NOMO-1 treated with DMSO at 0.1 percent for 48 hours (cell line): ENCODE data around the gene PUSL1.

Source experiments
- DNase-seq: peaks from one replicate; lab custom pipeline; 2025; ENCODE audit not compliant: unreplicated experiment; lab: John Stamatoyannopoulos, UW

PUSL1 gene

GRCh38 chr1:1321477-1321876 is 13.1 kb downstream of the PUSL1 start:
- no peak for DNase-seq

- DNase-seq, result no peak
Observed at GRCh38 chr1:1322418-1322817, 14.0 kb downstream of the PUSL1 start.

DNA sequence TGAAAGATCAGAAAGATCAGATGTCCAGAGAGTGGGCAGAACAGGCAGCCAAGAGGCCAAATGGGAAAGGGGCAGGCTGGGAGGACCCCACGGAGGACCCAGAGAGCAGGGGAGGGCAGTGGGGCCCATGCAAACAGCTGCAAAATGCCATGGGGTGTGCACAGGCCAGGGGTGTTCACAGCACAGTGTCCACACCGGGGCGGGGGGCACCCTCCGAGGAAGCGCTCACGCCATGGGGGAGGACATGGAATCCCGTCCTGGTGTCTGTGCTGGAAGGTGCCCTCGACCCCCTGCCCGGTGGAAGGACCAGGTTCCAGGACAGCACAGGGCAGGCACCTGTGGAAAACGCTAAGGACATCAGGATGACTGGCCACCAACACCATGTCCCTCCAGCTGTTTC is 14.6 kb downstream of the PUSL1 start:
- DNase-seq, result no peak

DNA sequence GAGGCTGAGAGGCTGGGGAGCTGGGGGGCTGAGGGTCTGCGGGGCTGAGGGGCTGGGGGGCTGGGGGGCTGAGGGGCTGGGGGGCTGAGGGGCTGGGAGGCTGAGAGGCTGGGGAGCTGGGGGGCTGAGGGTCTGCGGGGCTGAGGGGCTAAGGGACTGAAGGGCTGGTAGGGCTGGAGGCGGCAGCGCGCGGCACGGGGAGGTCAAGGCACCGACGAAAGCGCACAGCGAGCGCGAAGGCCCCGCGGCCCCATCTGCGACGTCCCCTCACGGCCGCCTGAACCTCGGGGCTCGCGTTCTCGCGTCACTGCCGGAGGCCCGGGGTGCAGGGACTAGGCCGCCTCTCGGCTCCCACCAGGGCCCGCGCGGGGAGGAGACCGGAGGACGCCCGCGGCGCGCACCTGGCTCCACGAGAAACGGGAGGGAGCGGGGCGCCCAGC is 15.7 kb downstream of the PUSL1 start:
- DNase-seq, result no peak

- peak; percentile 84 for DNase-seq
Observed at GRCh38 chr1:1324524-1325287, 16.3 kb downstream of the PUSL1 start, which contains the start of the genes CPTP and INTS11. CPTP (plus strand) TSS chr1:1324802; CDS start chr1:1326911, 2,109 bp downstream. INTS11 (minus strand) TSS chr1:1324660; CDS start chr1:1324608, 52 bp downstream.

DNA sequence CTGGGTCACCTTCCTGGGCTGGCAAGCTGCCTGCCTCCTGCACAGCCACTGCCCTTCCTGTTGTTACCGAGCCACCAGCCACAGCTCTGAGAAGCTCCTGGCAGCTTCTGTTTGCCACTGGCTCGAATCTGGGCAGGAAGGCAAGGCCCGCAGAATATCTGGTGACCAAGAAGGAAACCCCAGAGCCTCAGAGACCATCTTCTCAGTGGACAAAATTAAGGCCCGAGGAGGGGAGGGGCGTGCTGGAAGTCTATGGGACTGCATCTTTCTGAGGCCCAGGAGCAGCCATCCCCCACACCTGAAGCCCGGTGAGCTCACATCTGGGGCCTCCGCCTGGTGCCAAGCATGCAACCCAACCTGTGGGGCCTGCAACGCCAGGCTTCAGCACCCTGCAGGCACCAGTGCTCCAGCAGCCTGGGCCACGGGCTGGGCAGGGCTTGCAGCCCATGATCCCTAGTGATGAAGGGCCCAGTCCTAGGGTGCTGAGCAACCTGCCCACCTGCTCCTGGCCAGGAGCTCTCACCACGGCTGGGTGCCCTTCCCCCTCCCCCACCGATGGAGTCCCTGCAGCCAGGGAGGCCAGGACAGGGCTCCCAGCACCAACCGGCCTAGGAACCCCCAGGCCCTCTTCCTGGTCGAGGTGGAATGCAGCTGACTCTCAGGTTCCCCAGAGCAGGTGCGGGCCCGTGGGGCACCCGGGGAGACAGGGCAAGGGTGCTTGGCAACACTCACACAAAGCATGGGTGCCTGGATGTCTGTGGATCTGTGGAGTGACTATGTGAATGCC is 17.1 kb downstream of the PUSL1 start:
- no peak for DNase-seq

GRCh38 chr1:1326075-1326605 is 17.7 kb downstream of the PUSL1 start:
- no peak for DNase-seq

DNA sequence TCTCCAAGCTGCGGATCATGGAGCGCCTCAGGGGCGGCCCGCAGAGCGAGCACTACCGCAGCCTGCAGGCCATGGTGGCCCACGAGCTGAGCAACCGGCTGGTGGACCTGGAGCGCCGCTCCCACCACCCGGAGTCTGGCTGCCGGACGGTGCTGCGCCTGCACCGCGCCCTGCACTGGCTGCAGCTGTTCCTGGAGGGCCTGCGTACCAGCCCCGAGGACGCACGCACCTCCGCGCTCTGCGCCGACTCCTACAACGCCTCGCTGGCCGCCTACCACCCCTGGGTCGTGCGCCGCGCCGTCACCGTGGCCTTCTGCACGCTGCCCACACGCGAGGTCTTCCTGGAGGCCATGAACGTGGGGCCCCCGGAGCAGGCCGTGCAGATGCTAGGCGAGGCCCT is 18.9 kb downstream of the PUSL1 start:
- DNase-seq, result no peak

DNA sequence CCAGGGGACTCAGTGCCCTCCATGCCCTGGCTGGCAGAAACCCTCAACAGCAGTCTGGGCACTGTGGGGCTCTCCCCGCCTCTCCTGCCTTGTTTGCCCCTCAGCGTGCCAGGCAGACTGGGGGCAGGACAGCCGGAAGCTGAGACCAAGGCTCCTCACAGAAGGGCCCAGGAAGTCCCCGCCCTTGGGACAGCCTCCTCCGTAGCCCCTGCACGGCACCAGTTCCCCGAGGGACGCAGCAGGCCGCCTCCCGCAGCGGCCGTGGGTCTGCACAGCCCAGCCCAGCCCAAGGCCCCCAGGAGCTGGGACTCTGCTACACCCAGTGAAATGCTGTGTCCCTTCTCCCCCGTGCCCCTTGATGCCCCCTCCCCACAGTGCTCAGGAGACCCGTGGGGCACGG is 19.9 kb downstream of the PUSL1 start:
- DNase-seq, result no peak

GRCh38 chr1:1329304-1330210 is 21.2 kb downstream of the PUSL1 start:
- DNase-seq, result no peak

DNA sequence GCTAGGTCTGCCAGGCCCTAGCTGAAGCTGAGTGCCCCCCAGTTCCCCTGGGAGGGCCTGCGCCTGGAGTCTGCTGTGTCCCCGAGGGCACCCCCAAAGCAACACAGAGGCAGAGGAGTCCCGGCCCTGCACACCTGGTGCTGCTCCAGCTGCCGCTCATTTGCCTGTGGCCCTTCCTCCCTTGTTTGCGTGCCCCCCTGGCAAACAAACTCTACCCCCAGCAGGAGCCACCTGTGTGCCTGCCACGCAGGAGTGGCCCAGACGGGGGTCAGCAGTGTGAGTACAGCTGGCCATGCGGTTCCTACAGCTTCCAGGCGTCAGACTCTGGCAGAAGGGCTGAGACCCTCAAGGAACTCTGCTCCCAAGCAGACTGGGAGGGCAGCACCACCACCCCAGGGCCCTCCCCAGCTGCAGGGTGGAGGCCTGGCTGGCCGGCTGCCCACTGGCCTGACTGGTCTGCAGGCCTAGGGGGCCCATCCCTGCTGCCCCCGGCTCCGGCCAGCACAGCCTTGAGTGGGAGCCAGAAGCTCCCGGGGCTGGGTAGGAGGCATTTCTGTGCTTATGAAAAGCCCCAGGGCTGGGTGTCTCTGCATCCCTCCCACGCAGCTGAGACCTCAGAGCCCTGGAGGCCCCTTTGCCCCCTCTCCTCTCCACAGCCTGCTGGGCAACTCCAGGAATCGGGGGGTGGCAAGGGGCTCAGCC is 22.1 kb downstream of the PUSL1 start:
- DNase-seq, result no peak

DNA sequence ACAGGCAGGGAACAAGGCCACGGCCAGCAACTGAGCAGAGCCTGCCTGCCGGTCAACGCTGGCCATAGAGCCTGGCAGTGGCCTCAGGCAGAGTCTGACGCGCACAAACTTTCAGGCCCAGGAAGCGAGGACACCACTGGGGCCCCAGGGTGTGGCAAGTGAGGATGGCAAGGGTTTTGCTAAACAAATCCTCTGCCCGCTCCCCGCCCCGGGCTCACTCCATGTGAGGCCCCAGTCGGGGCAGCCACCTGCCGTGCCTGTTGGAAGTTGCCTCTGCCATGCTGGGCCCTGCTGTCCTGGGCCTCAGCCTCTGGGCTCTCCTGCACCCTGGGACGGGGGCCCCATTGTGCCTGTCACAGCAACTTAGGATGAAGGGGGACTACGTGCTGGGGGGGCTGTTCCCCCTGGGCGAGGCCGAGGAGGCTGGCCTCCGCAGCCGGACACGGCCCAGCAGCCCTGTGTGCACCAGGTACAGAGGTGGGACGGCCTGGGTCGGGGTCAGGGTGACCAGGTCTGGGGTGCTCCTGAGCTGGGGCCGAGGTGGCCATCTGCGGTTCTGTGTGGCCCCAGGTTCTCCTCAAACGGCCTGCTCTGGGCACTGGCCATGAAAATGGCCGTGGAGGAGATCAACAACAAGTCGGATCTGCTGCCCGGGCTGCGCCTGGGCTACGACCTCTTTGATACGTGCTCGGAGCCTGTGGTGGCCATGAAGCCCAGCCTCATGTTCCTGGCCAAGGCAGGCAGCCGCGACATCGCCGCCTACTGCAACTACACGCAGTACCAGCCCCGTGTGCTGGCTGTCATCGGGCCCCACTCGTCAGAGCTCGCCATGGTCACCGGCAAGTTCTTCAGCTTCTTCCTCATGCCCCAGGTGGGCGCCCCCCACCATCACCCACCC is 22.9 kb downstream of the PUSL1 start, which contains the start of gene TAS1R3:
Gene TAS1R3, plus strand, starts transcription at position 213 of the 898 bp plus-strand sequence. Its CDS starts 66 bp downstream, at position 279.
- no peak for DNase-seq

DNA sequence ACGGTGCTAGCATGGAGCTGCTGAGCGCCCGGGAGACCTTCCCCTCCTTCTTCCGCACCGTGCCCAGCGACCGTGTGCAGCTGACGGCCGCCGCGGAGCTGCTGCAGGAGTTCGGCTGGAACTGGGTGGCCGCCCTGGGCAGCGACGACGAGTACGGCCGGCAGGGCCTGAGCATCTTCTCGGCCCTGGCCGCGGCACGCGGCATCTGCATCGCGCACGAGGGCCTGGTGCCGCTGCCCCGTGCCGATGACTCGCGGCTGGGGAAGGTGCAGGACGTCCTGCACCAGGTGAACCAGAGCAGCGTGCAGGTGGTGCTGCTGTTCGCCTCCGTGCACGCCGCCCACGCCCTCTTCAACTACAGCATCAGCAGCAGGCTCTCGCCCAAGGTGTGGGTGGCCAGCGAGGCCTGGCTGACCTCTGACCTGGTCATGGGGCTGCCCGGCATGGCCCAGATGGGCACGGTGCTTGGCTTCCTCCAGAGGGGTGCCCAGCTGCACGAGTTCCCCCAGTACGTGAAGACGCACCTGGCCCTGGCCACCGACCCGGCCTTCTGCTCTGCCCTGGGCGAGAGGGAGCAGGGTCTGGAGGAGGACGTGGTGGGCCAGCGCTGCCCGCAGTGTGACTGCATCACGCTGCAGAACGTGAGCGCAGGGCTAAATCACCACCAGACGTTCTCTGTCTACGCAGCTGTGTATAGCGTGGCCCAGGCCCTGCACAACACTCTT is 23.8 kb downstream of the PUSL1 start:
- no peak for DNase-seq

DNA sequence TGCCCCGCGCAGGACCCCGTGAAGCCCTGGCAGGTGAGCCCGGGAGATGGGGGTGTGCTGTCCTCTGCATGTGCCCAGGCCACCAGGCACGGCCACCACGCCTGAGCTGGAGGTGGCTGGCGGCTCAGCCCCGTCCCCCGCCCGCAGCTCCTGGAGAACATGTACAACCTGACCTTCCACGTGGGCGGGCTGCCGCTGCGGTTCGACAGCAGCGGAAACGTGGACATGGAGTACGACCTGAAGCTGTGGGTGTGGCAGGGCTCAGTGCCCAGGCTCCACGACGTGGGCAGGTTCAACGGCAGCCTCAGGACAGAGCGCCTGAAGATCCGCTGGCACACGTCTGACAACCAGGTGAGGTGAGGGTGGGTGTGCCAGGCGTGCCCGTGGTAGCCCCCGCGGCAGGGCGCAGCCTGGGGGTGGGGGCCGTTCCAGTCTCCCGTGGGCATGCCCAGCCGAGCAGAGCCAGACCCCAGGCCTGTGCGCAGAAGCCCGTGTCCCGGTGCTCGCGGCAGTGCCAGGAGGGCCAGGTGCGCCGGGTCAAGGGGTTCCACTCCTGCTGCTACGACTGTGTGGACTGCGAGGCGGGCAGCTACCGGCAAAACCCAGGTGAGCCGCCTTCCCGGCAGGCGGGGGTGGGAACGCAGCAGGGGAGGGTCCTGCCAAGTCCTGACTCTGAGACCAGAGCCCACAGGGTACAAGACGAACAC is 24.5 kb downstream of the PUSL1 start:
- no peak for DNase-seq

GRCh38 chr1:1333551-1334241 is 25.3 kb downstream of the PUSL1 start:
- DNase-seq, result no peak

DNA sequence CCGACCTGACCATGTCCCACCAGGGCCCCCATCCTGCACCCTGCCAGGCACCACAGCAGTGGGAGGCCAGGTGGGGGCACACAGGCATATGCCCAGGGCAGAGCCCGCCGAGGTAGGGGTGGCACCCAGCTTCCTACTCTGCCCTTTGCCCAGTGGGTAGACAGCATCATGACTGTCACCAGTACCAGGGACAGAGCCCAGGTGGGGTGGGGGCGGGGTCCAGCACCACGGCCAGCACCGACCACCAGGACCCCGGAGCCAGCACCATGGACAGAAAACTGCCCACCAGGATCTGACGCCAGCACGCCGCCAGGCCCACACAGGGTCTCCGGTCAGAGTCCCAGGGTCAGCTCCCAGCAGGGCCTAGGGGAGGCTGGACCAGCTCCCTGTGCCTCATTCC is 26.4 kb downstream of the PUSL1 start:
- no peak for DNase-seq

DNA sequence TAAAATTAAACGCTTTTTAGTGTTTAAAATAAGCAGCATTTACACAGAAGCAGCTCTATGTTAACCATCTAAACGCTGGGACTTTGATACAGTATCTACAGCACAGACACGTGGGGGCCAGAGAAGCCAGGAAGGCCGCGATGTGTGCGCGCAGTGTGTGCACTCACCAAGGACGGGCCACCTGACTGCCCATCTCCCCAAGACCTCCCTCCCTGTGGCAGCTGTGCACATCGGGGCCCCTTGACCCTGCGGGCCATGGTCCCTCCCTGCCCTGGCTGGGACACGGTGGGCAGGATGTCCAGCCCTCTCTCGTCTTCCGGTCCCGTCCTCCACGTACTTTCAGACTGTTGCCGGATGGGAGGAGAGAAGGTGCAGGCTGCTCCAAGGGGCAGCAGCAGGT is 26.9 kb downstream of the PUSL1 start:
- DNase-seq, result no peak
